Measurements from ENCODE around the gene CFAP46. TPM values are rescaled to one million over a fixed set of nuclear protein-coding genes. Genes with fewer than 3 reads are reported as not detected.

The CFAP46 gene
- total and polyA plus RNA-seq, 2 of the 4 experiments (the other 2 are of a cell fraction) = 1.3 to 1.8 TPM

DNA sequence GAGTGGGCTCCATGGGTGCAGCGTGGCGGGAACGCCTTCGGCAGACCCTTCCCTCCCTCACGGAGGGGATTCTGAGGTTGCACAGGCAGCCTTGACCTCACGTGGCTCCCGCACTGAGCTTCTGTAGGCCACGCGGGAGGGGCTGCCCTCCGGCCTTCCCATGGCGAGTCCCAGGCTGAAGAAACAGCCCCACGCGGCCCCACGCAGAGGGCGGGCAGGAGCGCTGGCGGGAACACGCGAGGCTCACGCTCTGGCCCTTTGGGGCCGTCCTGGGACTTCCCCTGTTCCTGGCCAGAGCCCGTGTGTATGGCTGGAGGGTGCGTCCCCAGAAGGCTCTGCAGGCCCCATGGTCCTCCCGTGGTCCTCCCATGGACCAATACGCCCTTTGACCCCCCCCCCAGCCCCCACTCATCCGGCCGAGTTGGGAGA, 134.7 kb downstream of the CFAP46 start:
- Histone ChIP-seq H2BK15ac (ENCODE audit: low read depth, low read length) (no peak overlapping the region), H3K56ac (ENCODE audit: extremely low read depth, insufficient read depth, low read length) (no peak overlapping the region), H3K9ac (ENCODE audit: low read depth, low read length) (no peak overlapping the region), H2AFZ (replicated peaks; ENCODE audit: low read length, poor library complexity) (no peak overlapping the region), H2BK20ac (ENCODE audit: low read depth, low read length) (no peak overlapping the region), H4K5ac (ENCODE audit: low read depth, low read length) (no peak overlapping the region), H3K18ac (ENCODE audit: low read depth, low read length) (no peak overlapping the region), H2AK5ac (ENCODE audit: low read depth, low read length) (no peak overlapping the region), H2BK5ac (ENCODE audit: low read depth, low read length, poor library complexity, severe bottlenecking) (no peak overlapping the region), H4K8ac (ENCODE audit: low read depth in 2 of 2, low read length in 2 of 2) (no peak overlapping the region), H2BK120ac (ENCODE audit: low read depth, low read length) (no peak overlapping the region), H3K4me3 (ENCODE audit: insufficient read depth, low read depth, low read length) (no peak overlapping the region), H3K14ac (replicated peaks; ENCODE audit: low read depth, low read length) (no peak overlapping the region), H4K20me1 (ENCODE audit: insufficient read depth, low read length) (no peaks in the 10 kb centered on the region), H2AK9ac (replicated peaks; ENCODE audit: low read depth, low read length, poor library complexity) (no peak overlapping the region), H3K9me1 (ENCODE audit: insufficient read depth, low read length) (no peaks in the 10 kb centered on the region), H4K91ac (ENCODE audit: insufficient read depth, low read depth, low read length) (no peak overlapping the region), H3K27me3 (ENCODE audit: control insufficient read depth, insufficient read depth, low read length) (peaks cover 29% of the 10 kb centered on the region; the same call in 1 of the 2 replicates), H3K4me2 (ENCODE audit: low read depth, low read length) (no peak overlapping the region), H3K23ac (ENCODE audit: low read depth, low read length) (no peak overlapping the region), H3K36me3 (ENCODE audit: control insufficient read depth, insufficient read depth, low read length) (no peaks in the 10 kb centered on the region), H3K27ac (ENCODE audit: insufficient read depth, low read length) (no peak overlapping the region), H3K4ac (ENCODE audit: low read depth, low read length) (no peak overlapping the region), H3K79me1 (ENCODE audit: low read depth in 1 of 2, low read length in 2 of 2) (no peaks in the 10 kb centered on the region), H3K4me1 (ENCODE audit: control insufficient read depth, insufficient read depth, low read length) (no peaks in the 10 kb centered on the region), H3K9me3 (ENCODE audit: control insufficient read depth, insufficient read depth, low read length) (no peaks in the 10 kb centered on the region)
- WGBS, 2 experiments (ENCODE audit: extremely low coverage in 2 of 2, insufficient read length in 1 of 2) = 94% methylated on average over 6 of the region's 27 CpGs; no CpG with 5 or more reads in 1 of the 2 experiments
- in situ Hi-C loops (cut with MboI; ENCODE audit: low sequenced_read_pairs) = no loop called here
- no peak for ATAC-seq (ENCODE audit: low read depth)
- DNase-seq = no peak
- ChIA-PET CTCF (no interaction called here), POLR2A (ENCODE audit: unreplicated experiment) (no interaction called here)
- intact Hi-C loops (cut with micrococcal nuclease) = no loop called here
- no TSS peak for BruUV-seq (replicated peaks)
- TF ChIP-seq BHLHE40 (IDR thresholded peaks at IDR 0.05; ENCODE audit: low read depth, low read length) (no peak), RFX5 (IDR thresholded peaks at IDR 0.05; ENCODE audit: low read depth, low read length) (no peak), POLR2A (IDR thresholded peaks at IDR 0.05; ENCODE audit: low read depth, low read length) (no peak), MAZ (IDR thresholded peaks at IDR 0.05; ENCODE audit: borderline replicate concordance, low read depth, low read length) (no peak), FOS (IDR thresholded peaks at IDR 0.05; ENCODE audit: low read depth, low read length) (no peak), MAFK (IDR thresholded peaks at IDR 0.05; ENCODE audit: low read depth, low read length) (no peak), RAD21 (IDR thresholded peaks at IDR 0.05; ENCODE audit: low read length) (no peak), CHD1 (IDR thresholded peaks at IDR 0.05; ENCODE audit: low read depth, low read length) (no peak), SMC3 (IDR thresholded peaks at IDR 0.05; ENCODE audit: low read depth, low read length) (no peak), MXI1 (IDR thresholded peaks at IDR 0.05; ENCODE audit: borderline replicate concordance, low read depth, low read length) (no peak), CEBPB (IDR thresholded peaks at IDR 0.05; ENCODE audit: low read depth, low read length) (no peak)
- TF ChIP-seq, protein P1, sequence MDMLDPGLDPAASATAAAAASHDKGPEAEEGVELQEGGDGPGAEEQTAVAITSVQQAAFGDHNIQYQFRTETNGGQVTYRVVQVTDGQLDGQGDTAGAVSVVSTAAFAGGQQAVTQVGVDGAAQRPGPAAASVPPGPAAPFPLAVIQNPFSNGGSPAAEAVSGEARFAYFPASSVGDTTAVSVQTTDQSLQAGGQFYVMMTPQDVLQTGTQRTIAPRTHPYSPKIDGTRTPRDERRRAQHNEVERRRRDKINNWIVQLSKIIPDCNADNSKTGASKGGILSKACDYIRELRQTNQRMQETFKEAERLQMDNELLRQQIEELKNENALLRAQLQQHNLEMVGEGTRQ (IDR thresholded peaks at IDR 0.05; ENCODE audit: low read depth, low read length) = no peak
- TF ChIP-seq, protein P2, sequence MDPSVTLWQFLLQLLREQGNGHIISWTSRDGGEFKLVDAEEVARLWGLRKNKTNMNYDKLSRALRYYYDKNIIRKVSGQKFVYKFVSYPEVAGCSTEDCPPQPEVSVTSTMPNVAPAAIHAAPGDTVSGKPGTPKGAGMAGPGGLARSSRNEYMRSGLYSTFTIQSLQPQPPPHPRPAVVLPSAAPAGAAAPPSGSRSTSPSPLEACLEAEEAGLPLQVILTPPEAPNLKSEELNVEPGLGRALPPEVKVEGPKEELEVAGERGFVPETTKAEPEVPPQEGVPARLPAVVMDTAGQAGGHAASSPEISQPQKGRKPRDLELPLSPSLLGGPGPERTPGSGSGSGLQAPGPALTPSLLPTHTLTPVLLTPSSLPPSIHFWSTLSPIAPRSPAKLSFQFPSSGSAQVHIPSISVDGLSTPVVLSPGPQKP (IDR thresholded peaks at IDR 0.05; ENCODE audit: borderline replicate concordance, low read depth, low read length) = no peak
- TF ChIP-seq, protein P3, sequence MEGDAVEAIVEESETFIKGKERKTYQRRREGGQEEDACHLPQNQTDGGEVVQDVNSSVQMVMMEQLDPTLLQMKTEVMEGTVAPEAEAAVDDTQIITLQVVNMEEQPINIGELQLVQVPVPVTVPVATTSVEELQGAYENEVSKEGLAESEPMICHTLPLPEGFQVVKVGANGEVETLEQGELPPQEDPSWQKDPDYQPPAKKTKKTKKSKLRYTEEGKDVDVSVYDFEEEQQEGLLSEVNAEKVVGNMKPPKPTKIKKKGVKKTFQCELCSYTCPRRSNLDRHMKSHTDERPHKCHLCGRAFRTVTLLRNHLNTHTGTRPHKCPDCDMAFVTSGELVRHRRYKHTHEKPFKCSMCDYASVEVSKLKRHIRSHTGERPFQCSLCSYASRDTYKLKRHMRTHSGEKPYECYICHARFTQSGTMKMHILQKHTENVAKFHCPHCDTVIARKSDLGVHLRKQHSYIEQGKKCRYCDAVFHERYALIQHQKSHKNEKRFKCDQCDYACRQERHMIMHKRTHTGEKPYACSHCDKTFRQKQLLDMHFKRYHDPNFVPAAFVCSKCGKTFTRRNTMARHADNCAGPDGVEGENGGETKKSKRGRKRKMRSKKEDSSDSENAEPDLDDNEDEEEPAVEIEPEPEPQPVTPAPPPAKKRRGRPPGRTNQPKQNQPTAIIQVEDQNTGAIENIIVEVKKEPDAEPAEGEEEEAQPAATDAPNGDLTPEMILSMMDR (conservative IDR thresholded peaks at IDR 0.05; ENCODE audit: low read depth, low read length) = no peak
- dilution Hi-C loops (cut with HindIII; ENCODE audit: low sequenced_read_pairs, unreplicated experiment) = no loop called here
